DND-41 (cell line): ENCODE measurements around the gene RFNG.

Source experiments
- ATAC-seq: fragments of 200-7000 bp; cut with Tn5 transposase; 3 replicates; pipeline ENCODE4 v1.9.1; 2021; ENCODE audit warnings: low read depth; ENCODE audit not compliant: insufficient read depth
- DNase-seq: peaks from one replicate; pipeline ENCODE4 v3.0.0-alpha.2; 2020
- H2AFZ ChIP-seq: 2 replicates; pipeline ENCODE4 v1.6.0; 2012; ENCODE audit warnings: low read depth, low read length
- H3K27ac ChIP-seq: 2 replicates; pipeline ENCODE4 v1.5.1; 2012; ENCODE audit warnings: low read length, inconsistent platforms
- H3K27me3 ChIP-seq: fragments of 200-600 bp; sonication (generic); 2 replicates; pipeline ENCODE4 v1.6.0; 2012; ENCODE audit warnings: low read length, mild to moderate bottlenecking, inconsistent platforms; ENCODE audit not compliant: insufficient read depth, poor library complexity
- H3K36me3 ChIP-seq: 2 replicates; pipeline ENCODE4 v1.5.1; 2012; ENCODE audit warnings: low read length, inconsistent platforms; ENCODE audit not compliant: insufficient read depth
- H3K4me1 ChIP-seq: 2 replicates; pipeline ENCODE4 v1.5.1; 2012; ENCODE audit warnings: mild to moderate bottlenecking, low read length; ENCODE audit not compliant: insufficient read depth
- H3K4me2 ChIP-seq: 2 replicates; pipeline ENCODE4 v1.6.0; 2012; ENCODE audit warnings: mild to moderate bottlenecking, moderate library complexity, low read length, inconsistent platforms; ENCODE audit not compliant: insufficient read depth
- H3K4me3 ChIP-seq, 2 experiments: fragments of 200-600 bp in 1 of 2; shearing (Covaris generic) in 1 of 2; 2 replicates each; pipeline ENCODE4 v1.5.1; 2012 to 2016; ENCODE audit warnings: inconsistent platforms in 2 of 2, low read length in 2 of 2, mild to moderate bottlenecking in 2 of 2, low read depth in 1 of 2, moderate library complexity in 1 of 2
- H3K79me2 ChIP-seq: 2 replicates; pipeline ENCODE4 v1.6.0; 2012; ENCODE audit warnings: low read length, inconsistent platforms; ENCODE audit not compliant: insufficient read depth
- H3K9ac ChIP-seq: 2 replicates; pipeline ENCODE4 v1.6.0; 2012; ENCODE audit warnings: low read depth, mild to moderate bottlenecking, inconsistent platforms, low read length, moderate library complexity
- H3K9me3 ChIP-seq: 2 replicates; pipeline ENCODE4 v1.5.1; 2012; ENCODE audit warnings: low read length, moderate library complexity, mild to moderate bottlenecking, inconsistent platforms; ENCODE audit not compliant: insufficient read depth, severe bottlenecking
- H4K20me1 ChIP-seq: 2 replicates; pipeline ENCODE4 v1.6.0; 2012; ENCODE audit warnings: low read length; ENCODE audit not compliant: insufficient read depth
- CTCF ChIP-seq: IDR thresholded peaks from 2 replicates; pipeline ENCODE4 v1.5.1; 2012; ENCODE audit warnings: borderline replicate concordance, low read length, moderate library complexity, mild to moderate bottlenecking; ENCODE audit not compliant: poor library complexity, severe bottlenecking; ENCODE audit errors: extremely low read depth
- EZH2 ChIP-seq: IDR thresholded peaks from 3 replicates; pipeline ENCODE4 v1.6.1; 2012; ENCODE audit warnings: borderline replicate concordance, low read depth, mild to moderate bottlenecking, moderate library complexity, low read length, inconsistent platforms; ENCODE audit not compliant: severe bottlenecking

RFNG gene

GRCh38 chr17:82034371-82035011, 17.1 kb downstream of the RFNG start:
- H3K79me2 ChIP-seq = peaks cover 21% of the 10 kb centered on the region
- H3K4me1 ChIP-seq = peaks cover 52% of the 10 kb centered on the region
- H4K20me1 ChIP-seq = peaks cover 37% of the 10 kb centered on the region
- peaks cover 36% of the 10 kb centered on the region for H3K36me3 ChIP-seq
- no peaks in the 10 kb centered on the region for H3K27me3 ChIP-seq
- H3K4me2 ChIP-seq = no peak overlapping the region
- TF ChIP-seq EZH2 (no peak), CTCF (no peak)
- no peak overlapping the region for H3K27ac ChIP-seq
- no peaks in the 10 kb centered on the region for H3K9me3 ChIP-seq
- H2AFZ ChIP-seq = no peak overlapping the region
- no peak overlapping the region for H3K4me3 ChIP-seq
- DNase-seq = peak; percentile 8
- ATAC-seq = no peak
- H3K9ac ChIP-seq = no peak overlapping the region

DNA sequence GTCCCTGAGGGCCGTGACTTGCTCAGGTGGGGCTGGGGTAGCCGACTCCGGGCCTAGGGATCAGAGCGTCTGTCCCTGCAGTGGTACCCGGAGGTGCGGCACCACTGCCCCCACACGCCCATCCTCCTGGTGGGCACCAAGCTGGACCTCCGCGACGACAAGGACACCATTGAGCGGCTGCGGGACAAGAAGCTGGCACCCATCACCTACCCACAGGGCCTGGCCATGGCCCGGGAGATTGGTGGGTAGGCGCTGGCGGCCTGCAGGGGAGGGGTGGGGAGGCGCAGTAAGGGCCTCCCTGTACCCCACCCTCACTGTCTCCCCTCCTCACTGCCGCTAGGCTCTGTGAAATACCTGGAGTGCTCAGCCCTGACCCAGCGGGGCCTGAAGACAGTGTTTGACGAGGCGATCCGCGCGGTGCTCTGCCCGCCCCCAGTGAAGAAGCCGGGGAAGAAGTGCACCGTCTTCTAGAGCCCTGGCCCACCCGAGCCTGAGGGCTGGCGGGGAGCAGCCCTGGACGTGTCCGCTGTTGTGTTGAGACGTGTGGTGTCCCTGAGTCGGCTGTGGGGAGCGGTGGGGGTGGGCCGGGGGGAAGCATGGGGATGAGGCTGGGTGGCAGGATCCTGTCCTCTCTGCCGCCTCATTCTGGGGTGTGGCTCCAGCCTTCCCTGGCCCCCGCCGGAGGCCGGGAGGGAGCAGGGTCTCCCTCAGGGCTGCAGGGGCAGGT, 18.1 kb downstream of the RFNG start:
- TF ChIP-seq EZH2 (no peak), CTCF (no peak)
- ATAC-seq = no peak
- Histone ChIP-seq H4K20me1 (peaks cover 39% of the 10 kb centered on the region), H3K4me3 (no peak overlapping the region), H3K4me1 (peaks cover 52% of the 10 kb centered on the region), H3K9me3 (no peaks in the 10 kb centered on the region), H2AFZ (no peak overlapping the region), H3K27me3 (no peaks in the 10 kb centered on the region), H3K4me2 (no peak overlapping the region), H3K9ac (no peak overlapping the region), H3K79me2 (peaks cover 21% of the 10 kb centered on the region), H3K27ac (no peak overlapping the region), H3K36me3 (peaks cover 38% of the 10 kb centered on the region)
- DNase-seq = peak; percentile 8

- Histone ChIP-seq H3K9me3 (no peaks in the 10 kb centered on the region), H2AFZ (no peak overlapping the region), H3K9ac (peak overlapping the region; percentile 72), H3K27ac (no peak overlapping the region), H4K20me1 (peaks cover 41% of the 10 kb centered on the region), H3K36me3 (peaks cover 45% of the 10 kb centered on the region), H3K4me2 (peak overlapping the region; percentile 67), H3K27me3 (no peaks in the 10 kb centered on the region), H3K4me3 (peak overlapping the region; percentile 26 to 76; a peak in 3 of 4 replicates), H3K79me2 (peaks cover 21% of the 10 kb centered on the region), H3K4me1 (peaks cover 46% of the 10 kb centered on the region)
- TF ChIP-seq CTCF = no peak
- no peak for TF ChIP-seq EZH2
- ATAC-seq = peak; percentile 6; the same call in 1 of the 3 replicates
- DNase-seq = no peak
Measured at GRCh38 chr17:82031885-82032627, 19.6 kb downstream of the RFNG start.
